Measurements from ENCODE around the gene PSMA4.

The PSMA4 gene

DNA sequence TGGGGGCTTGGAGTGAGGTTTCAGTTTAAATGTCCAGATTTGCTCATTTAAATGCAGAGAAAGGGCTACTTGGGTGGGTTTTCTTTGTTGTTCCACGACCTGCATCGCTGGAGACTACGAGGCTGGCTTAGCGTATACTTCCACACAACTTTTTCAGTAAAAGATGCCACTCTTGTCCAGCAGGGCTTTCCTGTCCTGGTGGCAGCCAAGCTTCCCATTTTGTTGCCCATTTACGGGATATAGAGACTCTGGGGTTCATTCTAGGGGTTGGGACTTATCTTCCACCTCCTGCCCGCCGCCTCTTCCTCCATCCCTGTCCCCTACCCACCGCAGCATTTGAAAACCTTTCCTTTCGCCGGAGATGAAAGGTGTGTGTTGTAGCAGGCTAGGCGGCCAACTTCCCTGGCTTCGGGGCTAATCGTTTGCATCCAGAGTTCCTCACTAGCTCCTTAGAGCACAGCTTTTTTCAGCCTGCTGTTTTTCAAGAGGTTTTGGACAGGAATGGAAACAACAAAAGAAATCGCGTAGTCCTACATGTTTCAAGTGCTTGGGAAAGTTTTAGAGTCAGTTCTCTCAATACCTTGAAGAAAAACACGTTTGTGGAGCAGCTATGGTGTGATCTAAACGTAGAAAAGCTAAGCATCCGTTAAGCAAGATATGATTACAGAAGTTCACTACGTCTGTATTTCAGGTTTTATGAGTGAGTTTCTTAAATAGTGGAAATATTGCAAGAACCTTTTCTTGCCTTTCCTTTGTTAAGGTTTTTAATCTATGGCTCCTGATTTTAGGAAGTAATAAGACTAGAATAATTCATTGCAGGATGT lies 25.9 kb downstream of the PSMA4 start:
- Histone ChIP-seq H3K9ac (ENCODE audit: low read depth, low read length) (peak overlapping the region; percentile 76), H3K36me3 (ENCODE audit: insufficient read depth, low read length) (no peaks in the 10 kb centered on the region), H3K4me1 (ENCODE audit: insufficient read depth, low read length) (0 out of 2 replicates have a peak, but pooled peaks cover 5% of the 10 kb centered on the region), H3K9me3 (ENCODE audit: control insufficient read depth, insufficient read depth, low read length) (no peaks in the 10 kb centered on the region)

DNA sequence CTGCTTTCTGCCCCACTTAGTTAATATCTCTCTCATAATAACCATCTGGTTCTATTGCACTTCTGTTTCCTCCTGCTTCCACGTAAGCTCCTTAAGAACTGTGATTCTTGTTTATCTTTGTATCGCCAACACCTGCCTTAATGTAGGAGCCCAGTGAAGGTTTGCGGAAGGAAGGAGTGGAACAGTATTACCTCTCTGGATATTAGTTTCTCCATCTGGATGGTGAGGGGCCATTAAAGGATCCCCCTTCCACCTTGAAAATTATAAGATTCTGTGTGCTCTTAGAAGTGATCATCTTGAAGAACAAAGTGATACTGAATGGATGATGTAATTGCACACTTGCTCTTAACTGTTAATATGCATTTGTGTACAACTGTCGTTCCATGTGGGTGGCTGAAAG lies 27.3 kb downstream of the PSMA4 start:
- H3K9me3 ChIP-seq (ENCODE audit: control insufficient read depth, insufficient read depth, low read length): no peaks in the 10 kb centered on the region
- H3K4me1 ChIP-seq (ENCODE audit: insufficient read depth, low read length): 0 out of 2 replicates have a peak, but pooled peaks cover 5% of the 10 kb centered on the region
- no peak overlapping the region for H3K9ac ChIP-seq (ENCODE audit: low read depth, low read length)
- no peaks in the 10 kb centered on the region for H3K36me3 ChIP-seq (ENCODE audit: insufficient read depth, low read length)

DNA sequence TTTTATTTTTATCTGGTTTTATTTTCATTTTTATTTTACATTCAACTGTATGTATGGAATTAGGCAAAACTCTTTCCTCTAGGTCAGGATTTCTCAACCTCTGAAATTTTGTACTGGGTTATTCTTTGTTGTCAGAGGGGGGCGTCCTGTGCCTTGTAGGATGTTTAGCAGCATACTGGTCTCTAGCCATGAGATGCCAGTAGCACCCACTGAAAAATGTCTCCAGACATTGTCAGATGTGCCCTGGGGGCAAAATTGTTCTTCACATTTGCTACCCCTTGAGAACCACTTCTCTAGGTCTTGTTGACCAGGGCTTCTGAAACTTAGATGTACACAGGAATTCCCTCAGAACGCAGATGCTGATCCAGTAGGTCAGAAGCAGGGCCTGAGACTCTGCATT lies 30.5 kb downstream of the PSMA4 start:
- no peaks in the 10 kb centered on the region for H3K4me1 ChIP-seq (ENCODE audit: insufficient read depth, low read length)
- H3K9me3 ChIP-seq (ENCODE audit: control insufficient read depth, insufficient read depth, low read length): no peaks in the 10 kb centered on the region
- no peaks in the 10 kb centered on the region for H3K36me3 ChIP-seq (ENCODE audit: insufficient read depth, low read length)
- H3K9ac ChIP-seq (ENCODE audit: low read depth, low read length): no peak overlapping the region

DNA sequence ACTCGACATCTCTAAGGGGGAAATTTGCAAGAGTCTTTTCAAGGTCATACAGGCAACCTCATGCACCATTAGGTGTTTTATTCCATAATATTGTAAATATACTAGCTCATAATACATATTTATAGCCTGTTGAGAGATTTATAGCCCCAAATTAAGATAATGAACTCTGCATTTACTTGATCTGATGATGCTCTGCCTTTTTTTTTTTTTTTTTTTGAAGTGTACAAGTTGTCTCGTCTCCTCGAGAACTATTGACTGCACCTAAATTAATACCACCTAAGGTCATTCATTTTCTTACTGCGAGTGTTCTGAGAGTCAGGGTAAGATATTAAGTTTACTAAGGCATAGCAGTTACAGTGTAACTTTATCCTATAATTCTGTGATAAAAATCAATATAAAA lies 31.1 kb downstream of the PSMA4 start:
- no peak overlapping the region for H3K9ac ChIP-seq (ENCODE audit: low read depth, low read length)
- H3K9me3 ChIP-seq (ENCODE audit: control insufficient read depth, insufficient read depth, low read length): no peaks in the 10 kb centered on the region
- no peaks in the 10 kb centered on the region for H3K36me3 ChIP-seq (ENCODE audit: insufficient read depth, low read length)
- H3K4me1 ChIP-seq (ENCODE audit: insufficient read depth, low read length): no peaks in the 10 kb centered on the region

DNA sequence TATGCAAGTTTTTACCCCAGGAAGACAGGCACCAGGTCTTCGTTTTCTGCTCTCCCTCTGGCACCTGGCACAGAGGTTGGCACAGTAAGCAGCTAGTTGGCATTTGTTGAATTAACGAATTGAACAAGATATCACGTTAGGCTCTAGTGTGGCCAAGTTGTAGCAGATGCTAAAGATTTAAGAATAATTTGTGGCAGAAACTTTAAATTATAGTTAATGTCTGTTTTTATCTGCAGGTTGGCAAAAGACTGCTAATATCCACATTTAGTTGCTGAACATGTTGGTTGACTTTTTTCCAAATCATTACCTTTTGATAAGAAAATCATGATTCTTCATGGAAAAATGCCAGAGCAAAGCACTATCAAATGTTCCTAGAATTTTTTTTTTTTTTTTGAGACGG lies 33.2 kb downstream of the PSMA4 start:
- H3K36me3 ChIP-seq (ENCODE audit: insufficient read depth, low read length): no peaks in the 10 kb centered on the region
- H3K9ac ChIP-seq (ENCODE audit: low read depth, low read length): no peak overlapping the region
- no peaks in the 10 kb centered on the region for H3K4me1 ChIP-seq (ENCODE audit: insufficient read depth, low read length)
- no peaks in the 10 kb centered on the region for H3K9me3 ChIP-seq (ENCODE audit: control insufficient read depth, insufficient read depth, low read length)

DNA sequence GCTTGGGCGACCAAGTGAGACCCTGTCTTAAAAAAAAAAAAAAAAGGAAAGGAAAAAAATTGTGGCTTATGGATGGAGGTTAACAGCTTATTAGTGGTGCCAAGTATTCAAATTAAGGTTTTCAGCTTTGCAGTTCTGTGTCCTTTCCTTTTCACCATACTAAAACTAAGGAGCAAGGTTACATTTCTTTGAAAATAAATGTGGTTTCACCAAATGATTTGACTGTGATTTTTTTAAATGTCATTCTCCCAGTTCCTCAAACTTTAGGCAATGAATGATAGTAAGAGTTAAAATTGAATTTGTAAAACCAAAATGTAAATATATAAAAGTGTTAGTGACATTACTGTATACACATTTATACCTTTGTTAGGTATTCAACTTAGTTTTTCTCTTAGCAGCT lies 34.7 kb downstream of the PSMA4 start:
- no peaks in the 10 kb centered on the region for H3K36me3 ChIP-seq (ENCODE audit: insufficient read depth, low read length)
- no peaks in the 10 kb centered on the region for H3K4me1 ChIP-seq (ENCODE audit: insufficient read depth, low read length)
- no peaks in the 10 kb centered on the region for H3K9me3 ChIP-seq (ENCODE audit: control insufficient read depth, insufficient read depth, low read length)
- no peak overlapping the region for H3K9ac ChIP-seq (ENCODE audit: low read depth, low read length)

DNA sequence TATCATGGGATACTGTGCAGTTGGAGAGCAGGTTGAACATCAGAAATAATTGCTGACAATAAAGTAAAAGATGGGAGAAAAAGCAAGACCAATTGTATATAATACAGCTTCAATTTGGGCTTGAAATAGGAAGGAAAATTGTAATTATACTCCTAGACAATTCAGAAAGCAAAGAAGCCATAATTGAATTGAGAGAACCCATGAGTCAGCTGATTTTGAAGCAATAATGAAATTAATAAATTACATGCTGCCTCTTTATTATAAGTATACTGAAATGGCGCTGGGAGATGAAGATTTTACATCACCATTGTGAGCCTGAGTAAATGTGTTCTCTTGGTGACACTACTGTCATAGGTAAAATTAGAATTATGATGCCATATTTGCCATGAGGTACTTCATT lies 57.3 kb downstream of the PSMA4 start:
- Histone ChIP-seq H3K36me3 (ENCODE audit: insufficient read depth, low read length) (0 out of 2 replicates have a peak, but pooled peaks cover 5% of the 10 kb centered on the region), H3K9ac (ENCODE audit: low read depth, low read length) (no peak overlapping the region), H3K9me3 (ENCODE audit: control insufficient read depth, insufficient read depth, low read length) (no peaks in the 10 kb centered on the region), H3K4me1 (ENCODE audit: insufficient read depth, low read length) (no peaks in the 10 kb centered on the region)

DNA sequence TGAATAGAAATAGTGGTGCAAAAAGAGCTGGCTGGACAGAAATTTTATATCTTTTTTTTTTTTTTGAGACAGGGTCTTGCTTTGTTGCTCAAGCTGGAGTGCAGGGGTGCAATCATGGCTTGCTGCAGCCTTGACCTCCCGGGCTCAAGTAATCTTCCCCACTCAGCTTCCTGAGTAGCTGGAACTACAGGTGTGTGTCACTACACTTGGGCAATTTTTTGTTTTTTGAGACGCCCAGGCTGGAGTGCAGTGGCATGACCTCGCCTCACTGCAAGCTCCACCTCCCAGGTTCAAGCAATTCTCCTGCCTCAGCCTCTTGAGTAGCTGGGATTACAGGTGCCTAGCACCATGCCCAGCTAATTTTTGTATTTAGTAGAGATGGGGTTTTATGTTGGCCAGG lies 58.1 kb downstream of the PSMA4 start:
- H3K9me3 ChIP-seq (ENCODE audit: control insufficient read depth, insufficient read depth, low read length): no peaks in the 10 kb centered on the region
- H3K4me1 ChIP-seq (ENCODE audit: insufficient read depth, low read length): no peaks in the 10 kb centered on the region
- no peak overlapping the region for H3K9ac ChIP-seq (ENCODE audit: low read depth, low read length)
- H3K36me3 ChIP-seq (ENCODE audit: insufficient read depth, low read length): 0 out of 2 replicates have a peak, but pooled peaks cover 5% of the 10 kb centered on the region

DNA sequence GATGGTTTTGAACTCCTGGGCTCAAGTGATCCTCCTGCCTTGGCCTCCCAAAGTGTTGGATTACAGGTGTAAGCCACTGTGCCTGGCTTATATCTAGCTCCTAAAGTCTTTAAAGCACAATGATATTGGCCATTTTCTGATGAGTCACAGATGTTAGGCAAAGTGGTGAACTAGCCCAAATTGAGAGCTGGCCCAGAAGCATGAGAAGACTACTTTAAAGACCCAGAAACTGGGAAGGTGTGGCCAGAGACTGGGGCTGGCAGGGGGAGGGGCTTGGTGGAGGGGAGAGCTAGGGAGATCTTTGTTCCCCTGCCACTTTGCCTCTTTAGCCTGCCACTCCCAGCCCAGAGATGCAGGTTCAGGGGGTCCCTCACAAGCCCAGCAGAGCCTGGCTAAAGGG lies 58.9 kb downstream of the PSMA4 start:
- H3K4me1 ChIP-seq (ENCODE audit: insufficient read depth, low read length): no peaks in the 10 kb centered on the region
- no peak overlapping the region for H3K9ac ChIP-seq (ENCODE audit: low read depth, low read length)
- H3K9me3 ChIP-seq (ENCODE audit: control insufficient read depth, insufficient read depth, low read length): no peaks in the 10 kb centered on the region
- 0 out of 2 replicates have a peak, but pooled peaks cover 5% of the 10 kb centered on the region for H3K36me3 ChIP-seq (ENCODE audit: insufficient read depth, low read length)
